NCI-H128 (cell line): ENCODE data around the gene ISOC2.
"Not testable (repeated sequence)": the region's sequence is repeated elsewhere in the genome, so short reads cannot be mapped to it uniquely, and the experiment has no call there.

Experiments
- DNase-seq: peaks from one replicate; lab custom pipeline; 2025; ENCODE audit not compliant: unreplicated experiment; lab: John Stamatoyannopoulos, UW

Gene ISOC2

DNA sequence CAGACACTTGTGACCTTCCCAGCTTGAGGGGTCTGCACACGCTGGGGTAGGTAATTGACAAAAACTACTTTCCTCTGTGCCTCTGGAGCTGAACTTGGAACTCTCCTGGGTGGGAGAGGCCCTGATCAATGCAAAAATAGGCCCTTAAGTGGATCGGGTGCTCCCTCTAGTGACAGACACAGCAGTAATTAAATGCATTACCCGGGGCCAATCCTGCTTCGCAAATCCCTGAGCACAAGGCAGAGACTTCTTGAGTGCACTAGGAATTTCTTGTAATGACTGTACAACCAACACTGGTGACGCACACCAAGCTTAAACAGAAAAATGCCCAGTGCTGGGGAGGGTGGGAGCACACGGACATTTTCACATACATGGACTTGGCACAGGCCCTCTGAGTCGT lies 43.3 kb downstream of the ISOC2 start:
- DNase-seq = peak; percentile 43

DNA sequence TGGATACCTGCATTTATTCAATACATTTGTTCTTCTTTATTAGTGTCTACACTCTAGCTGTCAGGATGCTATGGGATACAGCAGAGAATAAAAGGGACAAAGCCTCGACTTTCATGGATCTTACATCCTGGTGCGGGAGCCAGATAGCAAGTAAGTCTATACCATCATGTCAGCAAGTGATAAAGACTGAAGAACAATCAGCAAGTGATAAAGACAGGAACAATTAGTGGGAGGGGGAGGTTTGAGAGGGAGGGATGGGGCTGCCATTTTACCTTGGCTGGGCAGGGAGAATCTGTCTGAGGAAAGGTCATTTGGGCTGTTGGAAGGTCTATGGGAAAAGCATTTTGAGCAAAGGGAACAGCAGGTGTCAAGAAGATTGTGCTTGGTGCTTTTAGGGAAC lies 51.3 kb downstream of the ISOC2 start:
- DNase-seq = no peak

DNA sequence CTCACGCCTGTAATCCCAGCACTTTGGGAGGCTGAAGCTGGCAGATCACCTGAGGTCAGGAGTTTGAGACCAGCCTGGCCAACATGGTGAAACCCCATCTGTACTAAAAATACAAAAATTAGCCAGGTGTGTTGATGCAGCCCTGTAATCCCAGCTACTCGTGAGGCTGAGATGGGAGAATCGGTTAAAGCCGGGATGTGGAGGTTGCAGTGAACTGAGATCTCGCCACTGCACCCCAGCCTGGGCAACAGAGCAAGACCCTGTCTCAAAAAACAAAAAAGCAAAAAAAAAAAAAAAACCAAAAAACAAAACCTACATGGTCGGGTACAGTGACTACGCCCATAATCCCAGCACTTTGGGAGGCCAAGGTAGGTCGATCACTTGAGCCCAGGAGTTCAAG lies 52.3 kb downstream of the ISOC2 start:
- not testable (repeated sequence) for DNase-seq

DNA sequence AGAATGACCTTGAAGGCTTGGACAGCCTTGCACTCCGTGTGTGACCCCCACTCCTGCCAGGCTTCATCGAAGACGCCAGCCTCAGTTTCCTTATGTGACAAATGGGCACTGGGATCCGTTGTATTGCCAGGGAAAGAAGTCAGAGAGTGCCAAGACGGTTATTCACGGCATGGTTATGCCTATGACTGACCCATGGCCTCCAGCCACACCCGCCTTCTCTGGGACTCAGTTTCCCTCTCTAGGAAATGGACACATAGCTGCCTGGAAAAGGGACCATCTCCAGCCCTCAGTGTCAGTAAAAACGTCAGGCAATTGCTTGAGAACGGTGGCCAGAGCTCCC lies 52.9 kb downstream of the ISOC2 start:
- no peak for DNase-seq

DNA sequence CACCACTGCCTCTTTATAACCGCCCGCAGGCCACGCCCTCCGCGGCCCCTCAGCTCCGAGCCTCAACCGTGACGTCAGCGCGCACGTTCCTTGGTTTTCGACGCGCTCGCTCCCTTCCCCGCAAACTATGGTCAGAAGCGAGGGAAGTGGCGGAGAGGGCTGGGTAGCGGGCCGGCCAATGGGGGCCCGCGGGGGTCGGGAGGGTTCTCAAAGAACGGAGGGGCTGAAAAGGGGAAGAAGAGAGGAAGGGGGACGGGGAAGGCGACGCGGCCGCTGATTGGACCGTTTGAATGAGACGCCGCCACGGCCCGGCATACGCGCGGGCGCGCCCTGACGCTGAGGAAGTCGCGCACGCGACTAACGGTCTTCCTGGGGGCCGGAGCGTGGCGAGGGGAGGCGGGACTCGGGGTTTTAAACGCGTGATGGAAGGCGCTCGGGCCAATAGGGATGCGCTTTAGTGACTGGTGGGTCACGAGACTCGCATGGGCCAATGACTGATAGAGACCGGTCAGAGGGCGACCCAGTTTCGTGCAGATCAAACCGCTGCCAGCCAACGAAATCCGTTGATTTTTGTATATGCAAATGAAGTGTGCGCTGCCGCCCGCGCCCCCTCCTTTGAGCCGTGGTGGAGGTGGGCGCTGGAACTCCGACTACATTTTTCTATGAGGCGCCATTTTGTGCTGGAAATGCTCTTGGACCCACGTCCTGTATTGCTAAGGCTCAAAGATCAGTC lies 53.5 kb downstream of the ISOC2 start:
- DNase-seq = peak; percentile 95

DNA sequence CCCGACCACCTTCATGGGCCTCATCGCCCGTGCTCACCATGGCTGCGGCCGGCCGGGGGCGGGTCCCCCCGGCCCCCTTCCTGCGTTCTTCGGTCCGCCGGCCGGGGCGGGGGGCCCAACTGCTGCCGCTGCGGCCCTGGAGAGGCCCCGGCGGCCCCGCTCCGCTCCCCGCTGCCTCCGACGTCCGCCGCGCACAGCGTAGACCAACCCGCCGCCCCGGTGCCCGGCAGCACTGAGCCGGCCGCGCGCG lies 54.0 kb downstream of the ISOC2 start, which contains the start of gene UBE2S:
UBE2S (minus strand) TSS at position 239 of the 250 bp plus-strand sequence; CDS start at position 40, 199 bp downstream.
- DNase-seq = not testable (repeated sequence)

DNA sequence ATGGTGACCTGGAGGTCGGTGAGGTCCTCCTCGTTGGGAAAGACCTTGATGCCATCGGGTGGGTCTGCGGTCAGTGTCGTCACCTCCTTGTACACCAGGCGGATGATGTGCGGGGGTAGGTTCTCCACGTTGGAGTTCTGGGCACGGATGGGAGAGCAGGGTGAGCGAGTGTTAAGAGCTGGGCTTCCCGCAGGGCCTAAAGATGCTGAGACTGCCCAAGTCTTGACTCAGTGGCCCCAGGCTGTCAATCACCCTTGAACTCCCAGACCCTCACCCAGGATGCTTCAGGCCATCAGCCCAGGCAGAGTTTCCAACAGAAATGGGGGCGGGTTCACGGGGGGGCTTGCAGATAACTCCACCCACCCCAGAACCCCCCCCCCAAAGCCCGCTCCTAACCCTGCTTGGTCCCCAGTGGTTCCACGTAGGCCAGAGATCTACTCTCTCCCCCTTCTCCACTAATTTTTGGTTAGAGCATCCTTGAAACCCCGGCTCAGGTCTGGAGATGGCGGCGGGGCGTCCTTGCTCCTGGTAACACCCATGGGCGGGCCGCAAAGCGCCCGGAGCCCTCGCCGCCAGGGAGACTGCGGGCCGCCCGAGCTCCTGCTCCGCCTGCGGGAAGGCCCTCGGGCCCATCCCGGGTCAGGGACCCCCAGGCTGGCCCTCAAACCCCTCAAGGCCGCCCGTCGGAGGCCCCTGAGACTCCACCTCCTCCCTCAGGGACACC lies 54.5 kb downstream of the ISOC2 start:
- DNase-seq = no peak

DNA sequence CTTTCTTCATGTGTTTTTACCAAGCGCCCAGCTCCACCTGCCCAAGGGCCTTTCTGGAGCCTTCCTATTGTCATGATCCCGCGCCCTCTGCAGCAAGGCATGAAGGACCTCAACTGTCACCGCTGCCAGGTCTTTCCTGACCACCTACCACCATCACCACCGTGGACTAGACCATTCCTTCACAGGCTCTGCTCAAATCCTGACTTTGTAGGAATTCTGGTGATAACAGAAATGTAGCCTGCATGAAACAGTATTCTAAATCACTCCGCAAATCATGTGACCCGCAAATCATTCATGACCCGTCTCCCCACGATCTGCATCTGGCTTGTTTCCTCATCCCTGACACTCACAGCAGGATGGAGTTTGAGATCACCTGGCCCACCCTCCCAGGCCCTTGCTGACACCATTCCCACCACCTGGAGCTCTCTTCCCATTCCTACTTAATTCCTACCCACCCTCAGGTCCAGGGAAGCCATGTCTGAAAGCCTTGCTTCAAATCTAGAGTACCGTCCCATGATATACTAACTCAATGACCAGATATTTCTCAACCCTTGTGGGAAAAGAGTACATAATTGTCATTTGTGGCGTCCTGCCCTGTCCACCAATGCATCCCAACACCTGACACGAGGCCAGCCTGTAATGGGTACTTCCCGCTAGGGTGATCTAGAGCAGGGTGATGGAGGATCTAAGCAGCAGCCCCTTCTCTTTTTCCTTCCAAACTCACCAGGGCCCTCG lies 55.2 kb downstream of the ISOC2 start:
- DNase-seq = no peak

DNA sequence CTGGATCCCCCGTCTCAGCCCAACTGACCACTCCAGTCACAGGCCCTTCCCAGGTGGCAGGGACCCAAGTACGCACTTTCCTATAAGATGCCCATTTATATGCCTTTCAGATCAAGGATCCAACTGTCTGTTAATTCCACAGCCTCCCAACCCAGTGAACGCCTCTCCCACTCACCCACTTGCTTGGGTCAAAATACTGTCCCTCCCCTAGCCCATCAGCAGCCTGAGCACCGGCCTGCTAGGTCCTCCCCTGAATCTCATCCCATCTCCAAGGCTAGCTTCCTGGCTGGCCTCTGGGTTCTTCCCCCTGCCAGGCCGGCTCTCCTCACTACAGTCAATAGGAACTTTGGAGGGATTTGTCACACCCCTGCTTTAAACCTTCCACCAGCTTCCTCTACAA lies 55.8 kb downstream of the ISOC2 start:
- DNase-seq = no peak
